Ovary (tissue), 9 donors: ENCODE measurements around the gene DCBLD1. TPM values are rescaled to one million over a fixed set of nuclear protein-coding genes. Genes with fewer than 3 reads are reported as not detected.

Experiments
- DNase-seq, 5 donors: peaks; one replicate each; pipeline ENCODE4 v3.0.0-alpha.2; 2019 to 2020
- H3K27ac ChIP-seq, 2 donors: fragments of 200-600 bp; one replicate each; pipeline versions ENCODE4 v1.5.1 to v1.8.0; 2019 to 2022
- H3K27me3 ChIP-seq: fragments of 200-600 bp; one replicate; pipeline ENCODE4 v1.8.0; 2022
- H3K36me3 ChIP-seq: fragments of 200-600 bp; sonication (generic); one replicate; pipeline ENCODE4 v1.5.1; 2019
- H3K4me1 ChIP-seq: one replicate; pipeline ENCODE4 v1.8.1; 2013; ENCODE audit warnings: mild to moderate bottlenecking, moderate library complexity; ENCODE audit not compliant: insufficient read depth
- H3K4me3 ChIP-seq: fragments of 200-600 bp; sonication (generic); one replicate; pipeline ENCODE4 v1.5.1; 2017
- H3K9me3 ChIP-seq, 2 donors: fragments of 200-600 bp in 1 of 2; sonication (generic) in 1 of 2; one replicate each; pipeline versions ENCODE4 v1.5.1 to v1.8.1; 2013 to 2019; ENCODE audit warnings: mild to moderate bottlenecking in 1 of 2, moderate library complexity in 1 of 2
- CTCF ChIP-seq, 3 donors: fragments of 450-650 bp in 2 of 3; fragments of 200-600 bp in 1 of 3; IDR thresholded peaks; one replicate each; pipeline versions ENCODE4 v1.5.1 to v1.8.0; 2016 to 2022; ENCODE audit warnings: antibody characterized with exemption in 3 of 3, mild to moderate bottlenecking in 1 of 3
- EP300 ChIP-seq: sonication (generic); formaldehyde crosslinking; IDR thresholded peaks from one replicate; pipeline ENCODE4 v1.6.1; 2017; ENCODE audit warnings: antibody characterized with exemption
- POLR2A ChIP-seq: fragments of 450-650 bp; IDR thresholded peaks from one replicate; pipeline ENCODE4 v1.6.1; 2017; ENCODE audit warnings: antibody characterized with exemption, mild to moderate bottlenecking, moderate library complexity
- WGBS, 3 donors: extraction: QIAGEN DNeasy Blood & Tissue Kit in 1 of 3; methylation state at CpG; one replicate each; pipeline versions ENCODE4 v1.1.5 to v1.1.7; 2013 to 2017; 5-methylcytosine and 5-hydroxymethylcytosine counted together
- intact Hi-C, 4 donors: fragments of 100-400 bp; cut with DNase I; formaldehyde crosslinking; loops; one replicate each; pipeline versions ENCODE4 v1.11.0 to v1.15.1; 2022 to 2023
- polyA plus RNA-seq, 2 donors: library from polyadenylated mRNA; stranded (reverse); fragments of 200-250 nt in 1 of 2; fragments of 350-450 nt in 1 of 2; fragmentation: Illumina TruSeq in 1 of 2; extraction: RNeasy Lipid Tissue Mini Kit (QIAGEN cat#74804) in 1 of 2; gene quantifications; one replicate each; pipeline ENCODE4 v1.2.3, GENCODE V29; 2013 to 2014
- total RNA-seq, 7 donors: library from RNA; depleted of rRNA in 2 of 7; stranded (reverse); fragments of >200 nt in 2 of 7; fragmentation: NEBNext Ultra II Directional in 3 of 7; extraction: Animal tissue kit (Norgen Biotek cat#: 25700) in 3 of 7; gene quantifications; one replicate each; pipeline versions ENCODE4 v1.1.0 to v1.2.4, GENCODE V29; 2016 to 2023
- donor health status: DM: no; HTN: no; CAD: no; lungs with moderate emphysema.
- donor health status: DM: no; HTN: no; CAD: no.
- donor health status: Bipolar disorder and iron deficiency.
- donor health status: DM: yes; HTN: yes; CAD: no.
- donor health status: DM: no; HTN: no; CAD: no.
- donor health status: DM: yes; HTN: yes; CAD: no.

Gene DCBLD1
- total and polyA plus RNA-seq, 9 donors = 2.3 to 9.2 (median 3.3) TPM

GRCh38 chr6:117531346-117531745 is 48.9 kb downstream of the DCBLD1 start:
- TF ChIP-seq CTCF (IDR thresholded peaks at IDR 0.05) = no peak
- TF ChIP-seq EP300 = no peak
- no peak for TF ChIP-seq POLR2A
- H3K36me3 ChIP-seq = no peaks in the 10 kb centered on the region
- no peaks in the 10 kb centered on the region for H3K4me1 ChIP-seq
- no peak overlapping the region for H3K27ac ChIP-seq
- no peaks in the 10 kb centered on the region for H3K27me3 ChIP-seq
- no peaks in the 10 kb centered on the region for H3K9me3 ChIP-seq
- intact Hi-C loops = no loop called here
- 76 to 85% (median 84%) methylated on average over 6 of the region's 6 CpGs for WGBS, 3 donors
- DNase-seq = no peak
- no peak overlapping the region for H3K4me3 ChIP-seq

DNA sequence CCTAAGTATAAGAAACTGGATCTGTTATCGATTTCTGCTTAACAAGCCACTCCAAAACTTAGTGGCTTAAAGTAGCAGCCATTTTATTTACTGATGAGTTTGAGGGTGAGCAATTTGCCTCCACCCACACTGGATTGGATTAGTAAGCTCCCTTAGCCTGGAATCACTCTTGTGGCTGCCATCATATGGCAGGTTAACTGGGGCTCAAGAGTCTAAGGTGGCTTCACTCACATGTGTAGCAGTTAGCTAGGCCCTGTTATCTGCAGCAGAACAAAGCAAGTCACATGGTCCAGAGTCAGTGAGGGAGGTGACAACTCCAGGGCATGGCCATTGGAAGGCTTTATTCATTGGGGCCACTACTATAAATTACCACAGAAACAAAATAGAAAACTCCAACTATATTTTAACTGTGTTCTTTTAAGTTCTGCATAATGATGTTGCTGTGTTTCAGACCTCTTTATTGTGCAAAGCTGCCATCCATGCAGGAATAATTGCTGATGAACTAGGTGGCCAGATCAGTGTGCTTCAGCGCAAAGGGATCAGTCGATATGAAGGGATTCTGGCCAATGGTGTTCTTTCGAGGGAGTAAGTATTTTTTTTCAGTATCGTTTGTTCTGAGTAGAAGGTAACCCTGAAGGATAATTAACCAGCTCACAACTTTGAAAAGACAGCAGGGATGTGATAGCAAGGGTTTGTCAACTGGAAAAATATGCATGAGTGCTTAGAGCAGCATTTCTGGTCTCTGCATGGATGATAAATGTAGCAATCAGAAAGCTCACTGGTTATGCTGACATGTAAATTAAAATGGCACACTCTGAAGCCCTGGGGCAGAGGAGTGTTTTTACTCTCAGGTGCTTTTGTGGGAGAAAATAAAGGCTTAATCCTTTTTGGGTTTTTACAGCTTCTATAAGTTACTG is 49.6 kb downstream of the DCBLD1 start:
- H3K9me3 ChIP-seq = no peaks in the 10 kb centered on the region
- no peak overlapping the region for H3K27ac ChIP-seq
- DNase-seq = no peak
- 92% methylated on average over 5 of the region's 5 CpGs for WGBS, 3 donors
- no peaks in the 10 kb centered on the region for H3K36me3 ChIP-seq
- no peak for TF ChIP-seq POLR2A
- TF ChIP-seq EP300 = no peak
- TF ChIP-seq CTCF (IDR thresholded peaks at IDR 0.05) = no peak
- no peaks in the 10 kb centered on the region for H3K4me1 ChIP-seq
- no peak overlapping the region for H3K4me3 ChIP-seq
- intact Hi-C loops = no loop called here
- H3K27me3 ChIP-seq = no peaks in the 10 kb centered on the region

DNA sequence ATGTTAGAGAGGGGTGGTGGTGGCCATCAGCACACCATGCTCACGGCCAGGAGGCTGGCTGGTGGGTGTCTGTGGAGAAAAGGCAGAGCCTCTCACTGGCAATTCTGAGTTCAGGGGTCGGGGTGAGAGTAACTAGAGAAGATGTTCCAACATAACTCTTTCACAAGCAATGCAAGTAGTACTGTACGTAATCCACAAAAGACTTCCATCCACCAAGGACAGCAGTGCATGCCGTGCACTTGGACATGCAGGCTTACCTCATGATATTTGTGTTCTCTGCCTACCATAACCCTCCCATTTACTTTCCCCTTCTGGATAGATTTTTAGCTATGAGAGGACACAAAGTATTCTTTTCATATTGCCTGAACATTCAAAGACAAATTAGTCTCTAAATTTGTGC is 51.3 kb downstream of the DCBLD1 start:
- H3K4me3 ChIP-seq = no peak overlapping the region
- 94 to 96% (median 95%) methylated on average over 4 of the region's 4 CpGs for WGBS, 3 donors
- H3K27ac ChIP-seq = no peak overlapping the region
- intact Hi-C loops = no loop called here
- H3K9me3 ChIP-seq = no peaks in the 10 kb centered on the region
- DNase-seq = no peak
- no peaks in the 10 kb centered on the region for H3K4me1 ChIP-seq
- H3K36me3 ChIP-seq = no peaks in the 10 kb centered on the region
- no peaks in the 10 kb centered on the region for H3K27me3 ChIP-seq
- TF ChIP-seq CTCF (IDR thresholded peaks at IDR 0.05) (no peak), EP300 (no peak), POLR2A (no peak)

DNA sequence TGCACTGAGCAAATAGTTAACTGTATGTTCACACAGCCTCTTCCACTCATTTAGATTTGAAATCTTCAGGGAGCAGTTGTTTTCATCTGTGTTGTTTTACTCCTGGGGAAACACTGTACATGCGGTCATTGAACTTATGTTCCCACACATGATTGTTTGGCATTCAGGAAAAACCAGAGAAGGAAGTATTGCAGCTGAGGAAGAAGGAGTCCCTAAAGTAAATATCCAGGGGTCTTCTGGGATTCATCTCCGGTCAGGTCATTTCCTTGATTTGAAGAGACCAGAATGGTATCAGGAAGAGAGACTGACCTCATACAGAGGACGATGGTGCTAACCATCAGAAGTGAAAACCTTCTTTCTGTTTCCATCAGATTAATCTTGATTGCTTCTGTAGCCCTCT is 52.5 kb downstream of the DCBLD1 start:
- 17 to 49% (median 36%) methylated on average over 3 of the region's 3 CpGs for WGBS, 3 donors
- H3K27me3 ChIP-seq = no peaks in the 10 kb centered on the region
- H3K27ac ChIP-seq = no peak overlapping the region
- H3K9me3 ChIP-seq = no peaks in the 10 kb centered on the region
- intact Hi-C loops = no loop called here
- no peaks in the 10 kb centered on the region for H3K36me3 ChIP-seq
- no peak for DNase-seq
- no peaks in the 10 kb centered on the region for H3K4me1 ChIP-seq
- H3K4me3 ChIP-seq = no peak overlapping the region
- no peak for TF ChIP-seq CTCF (IDR thresholded peaks at IDR 0.05)
- no peak for TF ChIP-seq EP300
- TF ChIP-seq POLR2A = no peak
